Ovary (tissue), 3 donors: ENCODE data around the gene SURF2.

Experiments used
- POLR2A ChIP-seq: fragments of 450-650 bp; IDR thresholded peaks from one replicate; pipeline ENCODE4 v1.6.1; 2017; ENCODE audit warnings: antibody characterized with exemption, mild to moderate bottlenecking, moderate library complexity
- TF ChIP-seq, protein P1 (sequence below), 3 donors: fragments of 450-650 bp in 2 of 3; fragments of 200-600 bp in 1 of 3; IDR thresholded peaks; one replicate each; pipeline versions ENCODE4 v1.5.1 to v1.8.0; 2016 to 2022; ENCODE audit warnings: antibody characterized with exemption in 3 of 3, mild to moderate bottlenecking in 1 of 3
- donor health status: DM: no; HTN: no; CAD: no.

DNA sequence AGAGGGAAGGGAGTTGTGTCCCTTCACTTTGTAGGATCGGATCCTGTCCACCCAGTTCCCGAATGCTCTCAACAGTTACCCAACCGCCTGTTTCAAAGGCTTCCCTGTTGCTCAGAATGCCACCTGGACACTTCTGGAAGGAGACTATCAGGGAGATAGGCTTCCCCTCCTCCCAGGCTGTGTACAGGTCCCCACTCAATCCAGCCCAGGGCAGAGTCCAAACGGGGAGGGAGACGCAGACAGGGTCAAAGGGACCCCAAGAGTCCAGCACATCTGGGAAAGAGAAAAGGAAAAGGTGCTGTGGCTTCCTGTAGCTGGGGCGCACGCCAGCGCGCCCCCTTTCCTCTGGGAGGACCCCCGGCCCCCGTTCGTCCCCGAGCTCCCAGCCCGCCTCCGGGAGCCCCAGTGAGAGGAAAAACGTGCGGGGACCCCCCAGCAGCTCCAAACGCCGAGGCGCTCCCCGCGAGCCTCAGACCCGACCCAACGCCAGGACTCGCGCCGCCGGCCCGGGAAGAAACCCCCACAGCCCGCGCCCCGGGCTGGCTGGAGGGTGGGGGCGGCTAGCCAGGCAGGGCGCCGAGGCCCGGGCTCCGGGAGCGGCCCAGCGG is 18.9 kb downstream of the SURF2 start:
- TF ChIP-seq, protein P1, sequence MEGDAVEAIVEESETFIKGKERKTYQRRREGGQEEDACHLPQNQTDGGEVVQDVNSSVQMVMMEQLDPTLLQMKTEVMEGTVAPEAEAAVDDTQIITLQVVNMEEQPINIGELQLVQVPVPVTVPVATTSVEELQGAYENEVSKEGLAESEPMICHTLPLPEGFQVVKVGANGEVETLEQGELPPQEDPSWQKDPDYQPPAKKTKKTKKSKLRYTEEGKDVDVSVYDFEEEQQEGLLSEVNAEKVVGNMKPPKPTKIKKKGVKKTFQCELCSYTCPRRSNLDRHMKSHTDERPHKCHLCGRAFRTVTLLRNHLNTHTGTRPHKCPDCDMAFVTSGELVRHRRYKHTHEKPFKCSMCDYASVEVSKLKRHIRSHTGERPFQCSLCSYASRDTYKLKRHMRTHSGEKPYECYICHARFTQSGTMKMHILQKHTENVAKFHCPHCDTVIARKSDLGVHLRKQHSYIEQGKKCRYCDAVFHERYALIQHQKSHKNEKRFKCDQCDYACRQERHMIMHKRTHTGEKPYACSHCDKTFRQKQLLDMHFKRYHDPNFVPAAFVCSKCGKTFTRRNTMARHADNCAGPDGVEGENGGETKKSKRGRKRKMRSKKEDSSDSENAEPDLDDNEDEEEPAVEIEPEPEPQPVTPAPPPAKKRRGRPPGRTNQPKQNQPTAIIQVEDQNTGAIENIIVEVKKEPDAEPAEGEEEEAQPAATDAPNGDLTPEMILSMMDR (IDR thresholded peaks at IDR 0.05) = no peak
- no peak for TF ChIP-seq POLR2A
